Chondrocyte (in vitro differentiated cells): ENCODE results near the gene CDK9. TPM values are rescaled to one million over a fixed set of nuclear protein-coding genes. Genes with fewer than 3 reads are reported as not detected.
A peak's percentile ranks its signal among the peaks of the same experiment; 100 is the strongest.

Experiments
- DNase-seq: peaks from one replicate; pipeline ENCODE4 v3.0.0; 2021; ENCODE audit warnings: mixed read lengths, low spot score
- H3K27ac Mint-ChIP-seq: one replicate; pipeline ENCODE4 v1.8.0; 2021; ENCODE audit warnings: mild to moderate bottlenecking, moderate library complexity, mixed read lengths; ENCODE audit not compliant: unreplicated experiment
- H3K27me3 Mint-ChIP-seq: 2 replicates; pipeline ENCODE4 v1.8.0; 2021; ENCODE audit warnings: low read depth, mixed read lengths
- H3K36me3 Mint-ChIP-seq: 2 replicates; pipeline ENCODE4 v1.8.0; 2021; ENCODE audit warnings: low read depth, mixed read lengths
- H3K4me1 Mint-ChIP-seq: 2 replicates; pipeline ENCODE4 v1.8.0; 2021; ENCODE audit warnings: low read depth, mild to moderate bottlenecking, mixed read lengths
- H3K4me3 Mint-ChIP-seq: one replicate; pipeline ENCODE4 v1.8.0; 2021; ENCODE audit warnings: mild to moderate bottlenecking, moderate library complexity, mixed read lengths; ENCODE audit not compliant: unreplicated experiment
- H3K9me3 Mint-ChIP-seq: 2 replicates; pipeline ENCODE4 v1.8.0; 2021; ENCODE audit warnings: low read depth, mixed read lengths
- CTCF ChIP-seq: fragments of 200-600 bp; sonication (generic); IDR thresholded peaks from 2 replicates; pipeline ENCODE4 v1.5.0; 2021; ENCODE audit warnings: antibody characterized with exemption, mild to moderate bottlenecking, moderate library complexity
- total RNA-seq: library from RNA; stranded (reverse); gene quantifications from 3 replicates; pipeline ENCODE4 v1.2.1, GENCODE V29; 2021

The CDK9 gene
- total RNA-seq, 1 donor from 2014 or later: 60.3 TPM

- peak overlapping the region; percentile 17 for H3K27ac Mint-ChIP-seq
- peaks cover 25% of the 10 kb centered on the region for H3K4me1 Mint-ChIP-seq
- TF ChIP-seq CTCF: no peak
- no peak overlapping the region for H3K4me3 Mint-ChIP-seq
- no peaks in the 10 kb centered on the region for H3K9me3 Mint-ChIP-seq
- DNase-seq: no peak
- no peaks in the 10 kb centered on the region for H3K27me3 Mint-ChIP-seq
- no peaks in the 10 kb centered on the region for H3K36me3 Mint-ChIP-seq
Measured at GRCh38 chr9:127758843-127759242, 27.0 kb upstream of the CDK9 start.

- H3K27me3 Mint-ChIP-seq: no peaks in the 10 kb centered on the region
- no peak for DNase-seq
- no peak overlapping the region for H3K27ac Mint-ChIP-seq
- no peak for TF ChIP-seq CTCF
- H3K4me1 Mint-ChIP-seq: peaks cover 36% of the 10 kb centered on the region
- no peak overlapping the region for H3K4me3 Mint-ChIP-seq
- H3K9me3 Mint-ChIP-seq: no peaks in the 10 kb centered on the region
- H3K36me3 Mint-ChIP-seq: peaks cover 2% of the 10 kb centered on the region
Measured at GRCh38 chr9:127761061-127761460, 24.8 kb upstream of the CDK9 start.

- Mint-ChIP-seq H3K27ac (no peak overlapping the region), H3K9me3 (no peaks in the 10 kb centered on the region), H3K27me3 (no peaks in the 10 kb centered on the region), H3K36me3 (peaks cover 5% of the 10 kb centered on the region), H3K4me3 (no peak overlapping the region), H3K4me1 (peaks cover 40% of the 10 kb centered on the region)
- TF ChIP-seq CTCF: no peak
- DNase-seq: no peak
Measured at GRCh38 chr9:127761491-127761956, 24.3 kb upstream of the CDK9 start.

GRCh38 chr9:127762111-127762676, 23.6 kb upstream of the CDK9 start:
- Mint-ChIP-seq H3K36me3 (peaks cover 5% of the 10 kb centered on the region), H3K9me3 (no peaks in the 10 kb centered on the region), H3K27me3 (no peaks in the 10 kb centered on the region), H3K27ac (no peak overlapping the region), H3K4me1 (peaks cover 45% of the 10 kb centered on the region), H3K4me3 (no peak overlapping the region)
- TF ChIP-seq CTCF: no peak
- DNase-seq: no peak

- H3K27me3 Mint-ChIP-seq: no peaks in the 10 kb centered on the region
- TF ChIP-seq CTCF: peak; percentile 63
- H3K9me3 Mint-ChIP-seq: no peaks in the 10 kb centered on the region
- H3K36me3 Mint-ChIP-seq: peaks cover 5% of the 10 kb centered on the region
- H3K27ac Mint-ChIP-seq: peak overlapping the region; percentile 17
- H3K4me3 Mint-ChIP-seq: no peak overlapping the region
- no peak for DNase-seq
- peaks cover 53% of the 10 kb centered on the region for H3K4me1 Mint-ChIP-seq
Measured at GRCh38 chr9:127763918-127764384, 21.9 kb upstream of the CDK9 start.
